OCI-M2 (cell line): ENCODE results near the gene SEC31A.
A peak's percentile ranks its signal among the peaks of the same experiment; 100 is the strongest.
"Not testable (repeated sequence)": the region's sequence is repeated elsewhere in the genome, so short reads cannot be mapped to it uniquely, and the experiment has no call there.

Experiments
- DNase-seq: peaks from one replicate; lab custom pipeline; 2025; ENCODE audit not compliant: unreplicated experiment; lab: John Stamatoyannopoulos, UW

The SEC31A gene

GRCh38 chr4:82890901-82891706 lies at the start of gene SEC31A:
Gene SEC31A, minus strand, starts transcription at chr4:82891153. Its CDS starts 9,217 bp downstream, at chr4:82881936.
- DNase-seq, result peak; percentile 57

GRCh38 chr4:82939414-82939813 lies 48.5 kb upstream of the SEC31A start:
- DNase-seq, result no peak

GRCh38 chr4:82934441-82934840 lies 43.5 kb upstream of the SEC31A start:
- no peak for DNase-seq

GRCh38 chr4:82930848-82931755 lies 40.1 kb upstream of the SEC31A start:
- DNase-seq, result no peak

GRCh38 chr4:82921795-82922194 lies 30.8 kb upstream of the SEC31A start:
- no peak for DNase-seq

- no peak for DNase-seq
Observed at GRCh38 chr4:82919386-82919785, 28.4 kb upstream of the SEC31A start.

- DNase-seq, result no peak
Observed at GRCh38 chr4:82918091-82918490, 27.1 kb upstream of the SEC31A start.

- DNase-seq, result not testable (repeated sequence)
Observed at GRCh38 chr4:82913968-82914367, 23.0 kb upstream of the SEC31A start.

GRCh38 chr4:82913305-82913704 lies 22.4 kb upstream of the SEC31A start:
- no peak for DNase-seq

GRCh38 chr4:82909326-82909725 lies 18.4 kb upstream of the SEC31A start:
- no peak for DNase-seq

- no peak for DNase-seq
Observed at GRCh38 chr4:82906469-82906868, 15.5 kb upstream of the SEC31A start.

- DNase-seq, result no peak
Observed at GRCh38 chr4:82905205-82905604, 14.3 kb upstream of the SEC31A start.

GRCh38 chr4:82903737-82904136 lies 12.8 kb upstream of the SEC31A start:
- no peak for DNase-seq

- no peak for DNase-seq
Observed at GRCh38 chr4:82901183-82901718, 10.3 kb upstream of the SEC31A start.

GRCh38 chr4:82900411-82901182 lies 9.6 kb upstream of the SEC31A start, which contains the start of gene THAP9:
Gene THAP9, plus strand, starts transcription at chr4:82900735. Its CDS starts 68 bp downstream, at chr4:82900803.
- DNase-seq, result peak; percentile 60

- no peak for DNase-seq
Observed at GRCh38 chr4:82900066-82900410, 9.1 kb upstream of the SEC31A start.

- no peak for DNase-seq
Observed at GRCh38 chr4:82899374-82900065, 8.6 kb upstream of the SEC31A start.

GRCh38 chr4:82898322-82899243 lies 7.6 kb upstream of the SEC31A start:
- DNase-seq, result no peak

- no peak for DNase-seq
Observed at GRCh38 chr4:82896755-82897154, 5.8 kb upstream of the SEC31A start.
